HepG2 (cell line): ENCODE data around the gene CCDC174. TPM values are rescaled to one million over a fixed set of nuclear protein-coding genes. Genes with fewer than 3 reads are reported as not detected.

Source experiments
- ATAC-seq: fragments of 200-7000 bp; cut with Tn5 transposase; 3 replicates; pipeline ENCODE4 v1.9.1; 2020; ENCODE audit warnings: mild to moderate bottlenecking, moderate library complexity
- BruUV-seq: library from RNA; stranded (reverse); fragments of 400-500 nt; replicated peaks from 2 replicates; lab custom pipeline; 2021; lab: Mats Ljungman, UMichigan
- CTCF ChIA-PET: fragments of 300-600 bp; formaldehyde crosslinking; extraction: SDS; loops from one replicate; lab custom pipeline; 2021; ENCODE audit warnings: low total read pairs, inconsistent platforms, low intra/inter-chr PET ratio; lab: Yijun Ruan, JAX
- POLR2A ChIA-PET: fragments of 350-600 bp; sonication (Branson Sonifier 250); formaldehyde crosslinking; loops from one replicate; lab custom pipeline; 2020; ENCODE audit warnings: antibody characterized with exemption, inconsistent platforms; lab: Yijun Ruan, JAX
- DNase-seq: peaks from one replicate; pipeline ENCODE4 v3.0.0-alpha.2; 2015; ENCODE audit warnings: low spot score
- FAIRE-seq: peaks from 3 replicates; lab custom pipeline; 2011; peaks lifted over from hg19 to GRCh38; lab: Jason Lieb, UNC
- H2AFZ ChIP-seq: one replicate; pipeline ENCODE4 v1.6.1; 2011; ENCODE audit warnings: low read length, inconsistent platforms
- H3K27ac ChIP-seq: fragments of 300-600 bp; 3 replicates; pipeline ENCODE4 v1.8.0; 2011; ENCODE audit warnings: mixed run types, mild to moderate bottlenecking, mixed read lengths, low read length, inconsistent platforms; ENCODE audit not compliant: insufficient read depth; ENCODE audit errors: extremely low read length
- H3K27me3 ChIP-seq, 2 experiments: fragments of 200-600 bp in 1 of 2; 2 replicates in 1 of 2; 3 replicates in 1 of 2; pipeline versions ENCODE4 v1.6.0 to v1.8.0; 2011; ENCODE audit warnings: low read length in 2 of 2, mild to moderate bottlenecking in 2 of 2, moderate library complexity in 2 of 2, inconsistent platforms in 1 of 2; ENCODE audit not compliant: insufficient read depth in 2 of 2, control insufficient read depth in 1 of 2
- H3K36me3 ChIP-seq, 2 experiments: fragments of 200-600 bp in 1 of 2; replicated peaks in 1 of 2; 2 replicates in 1 of 2; 3 replicates in 1 of 2; pipeline versions ENCODE4 v1.5.1 to v1.8.0; 2011; ENCODE audit warnings: low read length in 2 of 2, inconsistent platforms in 1 of 2; ENCODE audit not compliant: insufficient read depth in 2 of 2, control insufficient read depth in 1 of 2
- H3K4me1 ChIP-seq: 2 replicates; pipeline ENCODE4 v1.5.1; 2012; ENCODE audit warnings: low read length, inconsistent platforms; ENCODE audit not compliant: insufficient read depth
- H3K4me2 ChIP-seq: 2 replicates; pipeline ENCODE4 v1.6.0; 2011; ENCODE audit warnings: low read depth, low read length, inconsistent platforms
- H3K4me3 ChIP-seq, 3 experiments: fragments of 200-600 bp in 1 of 3; sonication (generic), shearing (Covaris generic) in 1 of 3; replicated peaks in 1 of 3; 2 replicates each; pipeline ENCODE4 v1.5.1; 2011 to 2016; ENCODE audit warnings: low read length in 3 of 3, inconsistent platforms in 2 of 3, low read depth in 2 of 3, mild to moderate bottlenecking in 2 of 3, control low read depth in 1 of 3, mixed read lengths in 1 of 3; ENCODE audit not compliant: insufficient read depth in 1 of 3
- H3K79me2 ChIP-seq: one replicate; pipeline ENCODE4 v1.6.1; 2011; ENCODE audit warnings: low read length, inconsistent platforms; ENCODE audit not compliant: insufficient read depth
- H3K9ac ChIP-seq: 2 replicates; pipeline ENCODE4 v1.6.0; 2011; ENCODE audit warnings: mild to moderate bottlenecking, low read depth, low read length, inconsistent platforms; ENCODE audit not compliant: insufficient read depth
- H3K9me3 ChIP-seq: 2 replicates; pipeline ENCODE4 v1.5.1; 2012; ENCODE audit warnings: mild to moderate bottlenecking, low read length
- H4K20me1 ChIP-seq: 2 replicates; pipeline ENCODE4 v1.6.0; 2011; ENCODE audit warnings: inconsistent platforms, mild to moderate bottlenecking, low read length, moderate library complexity; ENCODE audit not compliant: insufficient read depth
- CBX1 ChIP-seq: IDR thresholded peaks from one replicate; pipeline ENCODE4 v1.6.1; 2016; ENCODE audit warnings: antibody characterized with exemption, low read depth
- DBP ChIP-seq: sonication (generic); formaldehyde crosslinking; IDR thresholded peaks from 2 replicates; pipeline ENCODE4 v1.4.0; 2020; ENCODE audit warnings: missing genetic modification reagents; ENCODE audit errors: not compliant biosample characterization
- IRF2 ChIP-seq: IDR thresholded peaks from 2 replicates; pipeline ENCODE4 v1.6.1; 2018; ENCODE audit warnings: missing genetic modification reagents, missing compliant biosample characterization
- LCORL ChIP-seq, 2 experiments: fragments of 450-650 bp in 1 of 2; sonication (generic) in 1 of 2; formaldehyde crosslinking in 1 of 2; IDR thresholded peaks; 2 replicates each; pipeline versions ENCODE4 v1.5.0 to v1.6.1; 2017 to 2020; ENCODE audit warnings: antibody characterized with exemption in 1 of 2, missing genetic modification reagents in 1 of 2
- MXD4 ChIP-seq: IDR thresholded peaks from 2 replicates; pipeline ENCODE4 v1.6.1; 2016; ENCODE audit warnings: mild to moderate bottlenecking, missing biosample characterization, missing genetic modification reagents
- NFYC ChIP-seq: IDR thresholded peaks from 2 replicates; pipeline ENCODE4 v1.6.1; 2016; ENCODE audit warnings: missing genetic modification reagents, missing compliant biosample characterization
- U2AF1 ChIP-seq: fragments of 200-400 bp; formaldehyde crosslinking; optimal IDR thresholded peaks from 2 replicates; pipeline ENCODE3; 2017; ENCODE audit warnings: mild to moderate bottlenecking, low read depth, low read length
- ZBED4 ChIP-seq: sonication (generic); formaldehyde crosslinking; IDR thresholded peaks from 2 replicates; pipeline ENCODE4 v1.4.0; 2020; ENCODE audit warnings: missing genetic modification reagents, borderline replicate concordance
- ZNF230 ChIP-seq: sonication (generic); formaldehyde crosslinking; IDR thresholded peaks from 2 replicates; pipeline ENCODE4 v1.4.0; 2020; ENCODE audit warnings: mild to moderate bottlenecking, missing genetic modification reagents
- ZNF260 ChIP-seq: sonication (generic); formaldehyde crosslinking; IDR thresholded peaks from 2 replicates; pipeline ENCODE4 v1.4.0; 2020; ENCODE audit warnings: missing genetic modification reagents, low read depth, mild to moderate bottlenecking, borderline replicate concordance
- ZNF274 ChIP-seq: sonication (generic); formaldehyde crosslinking; IDR thresholded peaks from 2 replicates; pipeline ENCODE4 v1.5.1; 2020; ENCODE audit warnings: mild to moderate bottlenecking, missing genetic modification reagents
- ZNF558 ChIP-seq: sonication (generic); formaldehyde crosslinking; IDR thresholded peaks from 2 replicates; pipeline ENCODE4 v1.9.0; 2022; ENCODE audit warnings: mild to moderate bottlenecking, missing genetic modification reagents, borderline replicate concordance
- ZNF607 ChIP-seq: sonication (generic); formaldehyde crosslinking; IDR thresholded peaks from 2 replicates; pipeline ENCODE4 v1.5.1; 2020; ENCODE audit warnings: missing genetic modification reagents, mild to moderate bottlenecking, borderline replicate concordance
- ZNF614 ChIP-seq: IDR thresholded peaks from 2 replicates; pipeline ENCODE4 v1.6.1; 2018; ENCODE audit warnings: missing biosample characterization, missing genetic modification reagents, inconsistent platforms, borderline replicate concordance
- ZNF772 ChIP-seq: sonication (generic); formaldehyde crosslinking; IDR thresholded peaks from 2 replicates; pipeline ENCODE4 v1.5.0; 2020; ENCODE audit warnings: mild to moderate bottlenecking, missing genetic modification reagents
- WGBS: methylation state at CpG from one replicate; pipeline ENCODE4 v1.1.6; 2017; ENCODE audit warnings: low lambda C conversion rate; 5-methylcytosine and 5-hydroxymethylcytosine counted together
- in situ Hi-C: cut with HindIII; loops from 2 replicates; pipeline ENCODE4 v1.10.0; 2017; ENCODE audit warnings: low pct_unique_long_range_greater_than_20kb; ENCODE audit not compliant: extremely low pct_ligation_motif_present
- intact Hi-C: fragments of 100-400 bp; cut with micrococcal nuclease; formaldehyde crosslinking; loops from one replicate; pipeline ENCODE4 v1.10.0; 2022; ENCODE audit not compliant: unreplicated experiment
- polyA plus RNA-seq, 8 experiments: library from polyadenylated mRNA; depleted of rRNA in 3 of 8; stranded (reverse) in 7 of 8; unstranded in 1 of 8; fragments of >200 nt; fragmentation: Illumina TruSeq in 4 of 8; extraction: Trizol in 4 of 8; gene quantifications; 2 replicates each; pipeline versions ENCODE4 v1.2.1 to v1.2.3, GENCODE V29; 2011 to 2016; ENCODE audit warnings: low read depth in 4 of 8, missing spikeins in 1 of 8, mixed read lengths in 1 of 8; ENCODE audit not compliant: insufficient read depth in 1 of 8
- total RNA-seq, 5 experiments: library from RNA; depleted of rRNA; stranded (reverse); fragments of >200 nt; fragmentation: Illumina TruSeq; extraction: Trizol; gene quantifications; 2 replicates each; pipeline ENCODE4 v1.2.3, GENCODE V29; 2016; ENCODE audit warnings: low read depth in 1 of 5

CCDC174 gene
- total and polyA plus RNA-seq, 2 of the 13 experiments (the other 11 are each of a cell fraction or from before 2014, with no cell fraction given) = 5.4 to 11.0 TPM

GRCh38 chr3:14614189-14614588, 37.4 kb upstream of the CCDC174 start:
- H3K9me3 ChIP-seq = no peaks in the 10 kb centered on the region
- no peaks in the 10 kb centered on the region for H3K36me3 ChIP-seq
- intact Hi-C loops (no loop called here), in situ Hi-C loops (no loop called here)
- ChIA-PET POLR2A (no interaction called here), CTCF (no interaction called here)
- BruUV-seq = no TSS peak
- WGBS = 0% methylated on average over 1 of the region's 1 CpG
- no peak for DNase-seq
- no peaks in the 10 kb centered on the region for H3K79me2 ChIP-seq
- no peak for ATAC-seq
- H3K4me2 ChIP-seq = no peak overlapping the region
- FAIRE-seq = no peak
- no peaks in the 10 kb centered on the region for H4K20me1 ChIP-seq
- TF ChIP-seq ZNF230 (CRISPR knock-in tag) (no peak), ZNF260 (CRISPR knock-in tag) (no peak), ZNF614 (CRISPR knock-in tag) (no peak), ZNF772 (CRISPR knock-in tag) (no peak), U2AF1 (no peak), ZNF558 (CRISPR knock-in tag) (no peak), ZNF607 (CRISPR knock-in tag) (no peak), IRF2 (no peak), LCORL (IDR thresholded peaks at IDR 0.05) (no peak), LCORL (CRISPR knock-in tag; IDR thresholded peaks at IDR 0.05) (no peak), DBP (CRISPR knock-in tag) (no peak), MXD4 (CRISPR knock-in tag) (no peak), ZNF274 (no peak), NFYC (CRISPR knock-in tag) (no peak), CBX1 (no peak), ZBED4 (CRISPR knock-in tag) (no peak)
- peaks cover 14% of the 10 kb centered on the region for H3K4me1 ChIP-seq
- no peak overlapping the region for H3K4me3 ChIP-seq
- H3K27me3 ChIP-seq = peaks cover 0 to 10% of the 10 kb centered on the region in 2 experiments; a peak in 2 of 5 replicates
- no peak overlapping the region for H3K27ac ChIP-seq
- H3K9ac ChIP-seq = no peak overlapping the region
- H2AFZ ChIP-seq = no peak overlapping the region
